ENCODE data around the gene IL37. TPM values are rescaled to one million over a fixed set of nuclear protein-coding genes. Genes with fewer than 3 reads are reported as not detected.

The IL37 gene
- total and polyA plus RNA-seq, 2 donors from 2014 or later = not detected

GRCh38 chr2:112867701-112868631 lies 43.0 kb upstream of the IL37 start:
- H3K27me3 ChIP-seq (ENCODE audit: control insufficient read depth, insufficient read depth, low read length) = no peaks in the 10 kb centered on the region
- no peak overlapping the region for H3K9ac ChIP-seq (ENCODE audit: low read length in 3 of 3)
- FAIRE-seq (no peak), DNase-seq (no peak)
- no peak overlapping the region for H3K27ac ChIP-seq (ENCODE audit: low read depth in 2 of 2, low read length in 2 of 2)
- peaks cover 0 to 2% (median 0%) of the 10 kb centered on the region in 3 donors for H3K4me1 ChIP-seq (ENCODE audit: control insufficient read depth in 2 of 3, insufficient read depth in 2 of 3, low read depth in 1 of 3, low read length in 3 of 3)
- H3K9me3 ChIP-seq (ENCODE audit: control insufficient read depth in 2 of 3, insufficient read depth in 1 of 3, low read length in 3 of 3) = no peaks in the 10 kb centered on the region
- TF ChIP-seq, protein P1, sequence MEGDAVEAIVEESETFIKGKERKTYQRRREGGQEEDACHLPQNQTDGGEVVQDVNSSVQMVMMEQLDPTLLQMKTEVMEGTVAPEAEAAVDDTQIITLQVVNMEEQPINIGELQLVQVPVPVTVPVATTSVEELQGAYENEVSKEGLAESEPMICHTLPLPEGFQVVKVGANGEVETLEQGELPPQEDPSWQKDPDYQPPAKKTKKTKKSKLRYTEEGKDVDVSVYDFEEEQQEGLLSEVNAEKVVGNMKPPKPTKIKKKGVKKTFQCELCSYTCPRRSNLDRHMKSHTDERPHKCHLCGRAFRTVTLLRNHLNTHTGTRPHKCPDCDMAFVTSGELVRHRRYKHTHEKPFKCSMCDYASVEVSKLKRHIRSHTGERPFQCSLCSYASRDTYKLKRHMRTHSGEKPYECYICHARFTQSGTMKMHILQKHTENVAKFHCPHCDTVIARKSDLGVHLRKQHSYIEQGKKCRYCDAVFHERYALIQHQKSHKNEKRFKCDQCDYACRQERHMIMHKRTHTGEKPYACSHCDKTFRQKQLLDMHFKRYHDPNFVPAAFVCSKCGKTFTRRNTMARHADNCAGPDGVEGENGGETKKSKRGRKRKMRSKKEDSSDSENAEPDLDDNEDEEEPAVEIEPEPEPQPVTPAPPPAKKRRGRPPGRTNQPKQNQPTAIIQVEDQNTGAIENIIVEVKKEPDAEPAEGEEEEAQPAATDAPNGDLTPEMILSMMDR (IDR thresholded peaks at IDR 0.05; ENCODE audit: borderline replicate concordance, extremely low read depth, insufficient read depth) = no peak
- intact Hi-C loops (cut with DNase I) = no loop called here
- H3K4me3 ChIP-seq (ENCODE audit: low read length in 3 of 3) = no peak overlapping the region
- no peaks in the 10 kb centered on the region for H3K36me3 ChIP-seq (ENCODE audit: control insufficient read depth in 2 of 3, insufficient read depth in 3 of 3, low read length in 3 of 3)

GRCh38 chr2:112869258-112869842 lies 41.6 kb upstream of the IL37 start:
- Histone ChIP-seq H3K9me3 (ENCODE audit: control insufficient read depth in 2 of 3, insufficient read depth in 1 of 3, low read length in 3 of 3) (no peaks in the 10 kb centered on the region), H3K9ac (ENCODE audit: low read length in 3 of 3) (no peak overlapping the region), H3K4me3 (ENCODE audit: low read length in 3 of 3) (no peak overlapping the region), H3K36me3 (ENCODE audit: control insufficient read depth in 2 of 3, insufficient read depth in 3 of 3, low read length in 3 of 3) (no peaks in the 10 kb centered on the region), H3K4me1 (ENCODE audit: control insufficient read depth in 2 of 3, insufficient read depth in 2 of 3, low read depth in 1 of 3, low read length in 3 of 3) (peaks cover 0 to 2% (median 0%) of the 10 kb centered on the region in 3 donors), H3K27ac (ENCODE audit: low read depth in 2 of 2, low read length in 2 of 2) (no peak overlapping the region), H3K27me3 (ENCODE audit: control insufficient read depth, insufficient read depth, low read length) (no peaks in the 10 kb centered on the region)
- DNase-seq = peak; percentile 59 to 95 (median 80)
- intact Hi-C loops (cut with DNase I) = no loop called here
- no peak for FAIRE-seq
- TF ChIP-seq, protein P1 (IDR thresholded peaks at IDR 0.05; ENCODE audit: borderline replicate concordance, extremely low read depth, insufficient read depth) = no peak

- Histone ChIP-seq H3K27ac (ENCODE audit: low read depth in 2 of 2, low read length in 2 of 2) (no peak overlapping the region), H3K9ac (ENCODE audit: low read length in 3 of 3) (no peak overlapping the region), H3K4me1 (ENCODE audit: control insufficient read depth in 2 of 3, insufficient read depth in 2 of 3, low read depth in 1 of 3, low read length in 3 of 3) (peaks cover 0 to 2% (median 0%) of the 10 kb centered on the region in 3 donors), H3K9me3 (ENCODE audit: control insufficient read depth in 2 of 3, insufficient read depth in 1 of 3, low read length in 3 of 3) (no peaks in the 10 kb centered on the region), H3K27me3 (ENCODE audit: control insufficient read depth, insufficient read depth, low read length) (no peaks in the 10 kb centered on the region), H3K4me3 (ENCODE audit: low read length in 3 of 3) (no peak overlapping the region), H3K36me3 (ENCODE audit: control insufficient read depth in 2 of 3, insufficient read depth in 3 of 3, low read length in 3 of 3) (no peaks in the 10 kb centered on the region)
- no peak for FAIRE-seq
- no peak for DNase-seq
- TF ChIP-seq, protein P1 (IDR thresholded peaks at IDR 0.05; ENCODE audit: borderline replicate concordance, extremely low read depth, insufficient read depth) = no peak
- intact Hi-C loops (cut with DNase I) = no loop called here
Measured at GRCh38 chr2:112870841-112871835, 39.8 kb upstream of the IL37 start.
